Immature natural killer cell (primary cell): Measurements from ENCODE around the gene CELA3A. TPM values are rescaled to one million over a fixed set of nuclear protein-coding genes. Genes with fewer than 3 reads are reported as not detected.
A peak's percentile ranks its signal among the peaks of the same experiment; 100 is the strongest.
"Not testable (repeated sequence)": the region's sequence is repeated elsewhere in the genome, so short reads cannot be mapped to it uniquely, and the experiment has no call there.

Experiments used
- DNase-seq, 3 donors: peaks; one replicate each; pipeline ENCODE4 v3.0.0; 2022; ENCODE audit warnings: mixed read lengths in 1 of 3
- H3K27ac Mint-ChIP-seq, 6 donors: one replicate each; pipeline ENCODE4 v1.8.0; 2020; ENCODE audit warnings: mixed read lengths in 6 of 6, mild to moderate bottlenecking in 5 of 6, inconsistent platforms in 4 of 6, moderate library complexity in 3 of 6
- H3K27me3 Mint-ChIP-seq, 3 donors: one replicate each; pipeline ENCODE4 v1.8.0; 2020 to 2021; ENCODE audit warnings: low read depth in 3 of 3, mild to moderate bottlenecking in 3 of 3, mixed read lengths in 3 of 3, moderate library complexity in 3 of 3, inconsistent platforms in 1 of 3
- H3K36me3 Mint-ChIP-seq, 3 donors: one replicate each; pipeline ENCODE4 v1.8.0; 2020; ENCODE audit warnings: mixed read lengths in 3 of 3, inconsistent platforms in 2 of 3, mild to moderate bottlenecking in 2 of 3
- H3K4me1 Mint-ChIP-seq, 2 donors: one replicate each; pipeline ENCODE4 v1.8.0; 2020; ENCODE audit warnings: inconsistent platforms in 2 of 2, mild to moderate bottlenecking in 2 of 2, mixed read lengths in 2 of 2, moderate library complexity in 1 of 2
- H3K4me3 Mint-ChIP-seq, 5 donors: one replicate each; pipeline ENCODE4 v1.8.0; 2020; ENCODE audit warnings: mild to moderate bottlenecking in 5 of 5, mixed read lengths in 5 of 5, inconsistent platforms in 3 of 5, moderate library complexity in 3 of 5
- H3K9me3 Mint-ChIP-seq, 6 donors: one replicate each; pipeline ENCODE4 v1.8.0; 2020; ENCODE audit warnings: mild to moderate bottlenecking in 6 of 6, mixed read lengths in 6 of 6, inconsistent platforms in 4 of 6, moderate library complexity in 3 of 6
- polyA plus RNA-seq, 3 donors: library from polyadenylated mRNA; unstranded; fragments of 300-500 nt; fragmentation: Illumina TruSeq; gene quantifications; one replicate each; pipeline ENCODE4 v1.2.3, GENCODE V29; 2021

Gene CELA3A
- polyA plus RNA-seq, 3 donors from 2014 or later, result not detected

DNA sequence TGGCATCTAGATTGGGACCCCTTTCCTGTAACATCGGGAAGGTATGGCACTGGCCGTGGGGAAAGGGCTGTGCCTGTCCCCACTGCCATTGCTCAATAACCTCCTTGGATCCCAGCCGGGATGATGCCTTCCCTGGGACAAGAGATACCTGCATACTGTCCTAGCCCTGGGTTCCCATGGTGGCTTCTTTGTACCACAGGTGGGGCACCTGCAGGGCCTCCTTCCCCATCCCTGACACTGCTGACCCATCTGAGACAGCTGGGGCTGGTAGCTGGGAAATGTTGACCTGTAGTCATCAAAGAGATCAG is 4.8 kb upstream of the CELA3A start:
- not testable (repeated sequence) for H3K27ac Mint-ChIP-seq, DNase-seq, H3K27me3 Mint-ChIP-seq, H3K9me3 Mint-ChIP-seq, H3K4me1 Mint-ChIP-seq, H3K36me3 Mint-ChIP-seq, H3K4me3 Mint-ChIP-seq

DNA sequence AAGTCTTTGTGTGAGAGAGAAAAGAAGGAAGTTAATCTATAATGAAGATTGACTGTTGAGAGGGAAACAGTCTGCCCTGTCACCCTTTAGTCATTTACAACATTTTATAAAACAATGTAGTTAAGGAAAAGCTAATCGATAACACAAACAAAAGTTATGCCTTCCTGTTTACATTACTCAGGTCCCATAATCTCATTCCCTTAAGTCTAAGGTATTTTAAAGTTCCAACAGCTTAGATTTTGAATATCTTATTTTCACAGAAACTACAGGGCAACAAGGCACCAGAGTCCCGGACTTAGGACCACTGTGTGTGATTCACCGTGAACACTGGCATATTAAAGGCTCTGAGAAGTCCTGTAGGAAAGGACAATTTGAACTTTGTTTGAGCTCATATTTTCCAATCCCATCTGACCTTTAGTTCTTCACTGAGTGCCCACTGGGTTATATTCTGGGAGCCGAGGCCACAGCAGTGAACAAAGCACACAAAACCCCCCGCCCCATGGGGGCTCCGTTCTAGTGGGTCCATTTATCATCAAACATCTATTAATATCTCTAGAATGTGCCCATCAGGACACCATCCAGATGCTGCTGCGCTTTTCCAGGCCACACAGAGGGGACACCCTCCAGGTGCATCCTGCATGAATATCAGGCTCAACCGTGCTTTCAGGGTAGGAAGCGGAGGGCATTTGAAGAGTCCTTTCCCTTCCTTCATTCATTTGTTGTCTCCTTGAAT is 3.4 kb upstream of the CELA3A start:
- H3K36me3 Mint-ChIP-seq, H3K27me3 Mint-ChIP-seq, H3K4me3 Mint-ChIP-seq, DNase-seq, H3K4me1 Mint-ChIP-seq, H3K27ac Mint-ChIP-seq, H3K9me3 Mint-ChIP-seq: not testable (repeated sequence)

DNA sequence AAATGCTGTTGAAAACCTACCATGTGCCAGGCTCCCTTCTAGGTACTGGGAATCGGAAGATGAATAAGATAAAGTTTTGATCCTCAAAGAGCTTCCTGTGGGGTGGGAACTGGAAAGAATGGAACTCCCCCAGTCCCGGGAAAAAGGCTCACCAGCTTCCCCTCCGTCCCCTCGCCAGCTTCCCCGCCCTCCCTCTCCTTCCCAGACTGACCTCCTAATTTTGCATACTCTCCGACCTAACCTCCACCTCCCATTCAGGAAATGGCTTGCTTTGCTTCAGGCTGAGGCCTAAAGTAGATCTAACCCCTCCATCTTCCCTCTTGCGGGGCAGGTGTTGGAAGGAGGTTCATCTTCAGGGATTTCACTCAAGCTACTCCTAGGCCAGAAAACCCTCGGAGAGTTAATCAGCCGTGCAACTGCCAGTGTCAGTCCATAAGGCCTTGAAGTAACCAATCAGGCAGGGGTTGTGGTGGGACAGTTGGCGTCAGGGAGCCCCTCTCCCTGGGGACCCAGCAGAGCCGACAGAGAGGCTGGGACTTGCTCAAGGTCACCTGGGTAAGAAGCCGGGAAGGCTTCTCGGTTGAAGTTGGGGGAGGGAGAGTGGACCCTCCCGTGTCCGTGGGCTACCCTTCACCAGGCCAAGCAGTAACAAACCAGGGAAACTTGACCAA is 2.7 kb upstream of the CELA3A start:
- not testable (repeated sequence) for H3K27me3 Mint-ChIP-seq, H3K4me3 Mint-ChIP-seq, H3K27ac Mint-ChIP-seq, H3K9me3 Mint-ChIP-seq, H3K4me1 Mint-ChIP-seq, DNase-seq, H3K36me3 Mint-ChIP-seq

DNA sequence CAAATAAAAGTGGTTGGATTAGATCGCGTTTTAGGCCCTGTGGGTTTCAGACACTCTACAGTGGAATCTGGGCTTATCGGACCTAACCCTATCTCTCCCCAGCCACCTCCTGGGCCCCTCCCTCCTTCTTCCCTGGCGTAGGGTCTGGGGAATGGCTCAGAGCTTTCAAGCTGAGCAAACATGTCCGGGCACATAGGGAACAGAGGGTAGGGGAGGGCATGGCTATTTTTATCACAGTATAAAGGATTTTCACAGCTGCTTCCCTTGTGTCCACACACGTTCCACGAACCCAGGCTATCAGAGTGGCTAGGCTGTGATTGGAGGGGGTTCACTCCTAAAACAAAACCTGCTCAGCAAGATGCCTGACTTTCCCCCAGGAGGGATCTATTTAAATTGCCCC is 1.8 kb upstream of the CELA3A start:
- not testable (repeated sequence) for DNase-seq, H3K9me3 Mint-ChIP-seq

DNA sequence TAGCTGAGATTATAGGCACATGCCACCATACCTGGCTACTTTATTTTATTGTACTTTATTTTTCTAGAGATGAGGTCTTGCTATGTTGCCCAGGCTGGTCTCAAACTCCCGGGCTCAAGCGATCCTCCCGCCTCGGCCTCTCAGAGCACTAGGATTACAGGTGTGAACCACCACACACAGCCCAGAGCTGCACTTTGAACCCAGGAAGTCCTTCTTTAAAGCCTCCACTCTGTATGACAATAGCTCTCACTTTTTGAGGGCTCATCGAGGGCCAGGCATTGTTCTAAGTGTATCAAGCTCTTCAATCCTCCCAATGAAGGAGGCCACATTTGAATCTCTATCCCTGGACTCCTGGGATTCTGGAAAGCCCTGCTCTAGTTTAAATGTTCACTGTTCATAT is 1.0 kb downstream of the CELA3A start:
- DNase-seq, H3K36me3 Mint-ChIP-seq, H3K4me3 Mint-ChIP-seq, H3K27ac Mint-ChIP-seq, H3K4me1 Mint-ChIP-seq, H3K9me3 Mint-ChIP-seq, H3K27me3 Mint-ChIP-seq: not testable (repeated sequence)

More for the DNA sequence above, 1.8 kb upstream of the CELA3A start:
- not testable (repeated sequence) for H3K4me3 Mint-ChIP-seq, H3K27me3 Mint-ChIP-seq, H3K27ac Mint-ChIP-seq, H3K4me1 Mint-ChIP-seq, H3K36me3 Mint-ChIP-seq

DNA sequence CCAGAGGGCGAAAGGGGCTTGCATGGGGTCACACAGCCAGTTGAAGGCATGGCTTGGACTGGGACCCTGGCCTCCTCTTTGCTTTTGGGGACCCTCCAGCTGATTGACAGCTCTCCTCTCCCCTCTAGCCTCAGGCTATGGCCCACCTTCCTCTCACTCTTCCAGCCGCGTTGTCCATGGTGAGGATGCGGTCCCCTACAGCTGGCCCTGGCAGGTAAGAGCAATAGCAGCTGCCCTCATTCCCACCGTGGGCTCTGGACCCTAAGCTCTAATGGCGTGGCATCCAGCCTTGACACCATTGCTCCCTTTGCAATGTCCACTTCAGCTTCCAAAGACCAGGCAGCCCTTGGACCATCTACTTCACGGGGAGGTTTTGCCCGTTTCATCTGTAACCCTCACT is 1.4 kb downstream of the CELA3A start:
- not testable (repeated sequence) for H3K36me3 Mint-ChIP-seq, H3K4me1 Mint-ChIP-seq, H3K9me3 Mint-ChIP-seq, H3K4me3 Mint-ChIP-seq, H3K27ac Mint-ChIP-seq, DNase-seq, H3K27me3 Mint-ChIP-seq

DNA sequence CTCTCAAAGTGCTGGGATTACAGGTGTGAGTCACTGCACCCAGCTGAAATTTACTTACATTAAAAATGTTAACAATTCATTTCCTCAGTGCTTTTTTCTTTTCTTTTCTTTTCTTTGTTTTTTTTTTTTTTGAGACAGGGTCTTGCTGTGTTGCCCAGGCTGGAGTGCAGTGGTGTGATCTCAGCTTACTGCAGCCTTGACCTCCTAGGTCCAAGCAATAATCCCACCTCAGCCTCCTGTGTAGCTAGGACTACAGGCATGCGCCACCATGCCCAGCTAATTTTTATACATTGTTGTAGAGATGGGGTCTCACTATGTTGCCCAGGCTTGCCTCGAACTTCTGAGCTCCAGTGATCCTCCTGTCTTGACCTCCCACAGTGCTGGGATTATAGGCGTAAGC is 2.5 kb downstream of the CELA3A start:
- H3K4me3 Mint-ChIP-seq, H3K27me3 Mint-ChIP-seq, H3K4me1 Mint-ChIP-seq, H3K9me3 Mint-ChIP-seq, H3K27ac Mint-ChIP-seq, H3K36me3 Mint-ChIP-seq, DNase-seq: not testable (repeated sequence)

DNA sequence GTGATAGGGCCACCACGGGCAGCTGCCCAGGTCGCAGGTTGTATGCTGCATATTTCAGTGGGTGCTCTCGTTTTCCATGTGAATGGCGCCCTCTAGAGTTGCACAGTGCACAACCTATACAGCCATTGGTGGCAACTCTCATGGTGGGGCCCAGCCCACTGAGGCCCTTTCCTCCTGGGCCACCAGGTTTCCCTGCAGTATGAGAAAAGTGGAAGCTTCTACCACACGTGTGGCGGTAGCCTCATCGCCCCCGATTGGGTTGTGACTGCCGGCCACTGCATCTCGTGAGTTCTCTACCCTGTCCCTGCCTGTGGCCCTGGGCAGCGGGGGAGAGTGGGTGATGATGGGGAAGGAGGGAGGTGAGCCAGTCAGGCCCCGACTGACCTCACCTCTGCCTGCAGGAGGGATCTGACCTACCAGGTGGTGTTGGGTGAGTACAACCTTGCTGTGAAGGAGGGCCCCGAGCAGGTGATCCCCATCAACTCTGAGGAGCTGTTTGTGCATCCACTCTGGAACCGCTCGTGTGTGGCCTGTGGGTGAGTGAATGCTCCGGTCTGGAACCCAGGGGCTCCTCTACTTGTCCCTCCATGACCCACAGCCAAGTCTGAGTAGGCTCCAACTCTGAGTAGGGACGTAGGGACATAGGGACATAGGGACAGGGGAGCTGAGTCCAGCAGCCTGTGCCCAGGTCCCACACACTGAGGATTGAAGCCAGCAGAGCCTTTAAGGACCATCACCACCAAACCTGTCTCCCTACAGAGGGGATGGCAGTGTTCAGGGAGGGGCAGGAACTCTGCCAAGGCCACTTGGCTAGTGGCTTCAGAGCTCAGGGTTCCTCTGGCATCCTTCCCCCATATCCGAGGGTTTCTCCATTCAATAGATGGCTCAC is 4.0 kb downstream of the CELA3A start:
- H3K9me3 Mint-ChIP-seq, H3K4me1 Mint-ChIP-seq, H3K4me3 Mint-ChIP-seq, H3K36me3 Mint-ChIP-seq, H3K27ac Mint-ChIP-seq, H3K27me3 Mint-ChIP-seq: not testable (repeated sequence)
- peak in 1 of 3 donors; percentile 14 for DNase-seq

DNA sequence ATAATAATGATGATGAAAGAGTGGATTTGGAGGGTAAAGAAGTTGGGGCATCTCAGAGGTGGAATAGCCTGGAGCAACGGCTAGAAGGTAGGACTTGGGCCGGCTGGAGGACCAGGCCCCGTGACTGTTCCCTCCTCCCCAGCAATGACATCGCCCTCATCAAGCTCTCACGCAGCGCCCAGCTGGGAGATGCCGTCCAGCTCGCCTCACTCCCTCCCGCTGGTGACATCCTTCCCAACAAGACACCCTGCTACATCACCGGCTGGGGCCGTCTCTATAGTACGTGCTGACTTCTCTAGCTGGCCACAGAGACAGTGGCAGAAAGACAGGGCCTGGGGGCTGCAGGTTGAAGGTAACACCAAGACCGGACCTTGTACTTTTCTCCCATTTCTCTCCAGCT is 5.3 kb downstream of the CELA3A start:
- DNase-seq, H3K4me1 Mint-ChIP-seq, H3K27me3 Mint-ChIP-seq, H3K9me3 Mint-ChIP-seq, H3K27ac Mint-ChIP-seq, H3K36me3 Mint-ChIP-seq, H3K4me3 Mint-ChIP-seq: not testable (repeated sequence)

DNA sequence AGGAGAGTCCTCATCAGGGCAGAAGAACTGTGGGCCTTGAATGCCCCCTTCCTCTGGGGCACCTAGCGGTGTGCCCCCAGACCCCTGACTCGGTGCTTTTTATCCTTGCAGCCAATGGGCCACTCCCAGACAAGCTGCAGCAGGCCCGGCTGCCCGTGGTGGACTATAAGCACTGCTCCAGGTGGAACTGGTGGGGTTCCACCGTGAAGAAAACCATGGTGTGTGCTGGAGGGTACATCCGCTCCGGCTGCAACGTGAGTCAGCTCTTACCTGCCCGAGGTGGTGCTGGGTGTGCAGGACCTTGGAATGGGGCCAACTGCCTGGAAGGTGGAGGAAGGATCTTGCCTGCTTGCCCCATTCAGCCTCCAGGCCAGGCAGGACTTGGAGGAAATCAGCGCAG is 5.8 kb downstream of the CELA3A start:
- not testable (repeated sequence) for H3K4me3 Mint-ChIP-seq, H3K36me3 Mint-ChIP-seq, H3K9me3 Mint-ChIP-seq, H3K27ac Mint-ChIP-seq, H3K4me1 Mint-ChIP-seq, DNase-seq, H3K27me3 Mint-ChIP-seq

DNA sequence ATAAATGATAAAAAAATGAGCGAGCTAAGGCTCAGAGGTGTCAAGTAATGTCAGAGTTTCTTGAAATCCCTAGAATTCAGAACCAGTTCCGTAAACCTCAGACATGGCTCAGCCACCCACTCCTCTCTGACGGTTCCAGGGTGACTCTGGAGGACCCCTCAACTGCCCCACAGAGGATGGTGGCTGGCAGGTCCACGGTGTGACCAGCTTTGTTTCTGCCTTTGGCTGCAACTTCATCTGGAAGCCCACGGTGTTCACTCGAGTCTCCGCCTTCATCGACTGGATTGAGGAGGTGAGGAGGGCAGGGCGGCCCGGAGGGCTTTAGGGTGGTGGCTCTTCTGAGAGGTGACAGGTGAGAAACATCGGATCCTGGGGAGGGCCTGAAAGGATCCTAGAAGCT is 8.1 kb downstream of the CELA3A start:
- not testable (repeated sequence) for H3K27me3 Mint-ChIP-seq, H3K36me3 Mint-ChIP-seq, H3K9me3 Mint-ChIP-seq

DNA sequence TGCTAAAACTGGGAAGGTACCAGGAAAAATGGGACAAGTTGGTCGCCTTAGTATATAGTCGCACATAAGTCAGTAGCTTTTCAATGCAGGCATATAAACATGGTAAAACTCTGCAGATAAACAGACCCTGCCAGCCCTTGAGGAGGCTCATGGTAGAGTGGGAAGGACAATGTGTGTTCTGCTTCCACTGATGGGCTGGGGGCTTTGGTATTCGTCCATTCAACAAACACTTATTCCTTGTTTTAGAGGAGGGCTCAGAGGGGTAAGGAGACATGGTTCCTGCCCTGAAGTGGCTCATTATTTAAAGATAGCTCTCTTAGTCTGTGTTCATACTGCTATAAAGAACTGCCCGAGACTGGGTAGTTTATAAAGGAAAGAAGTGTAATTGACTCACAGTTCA is 11.3 kb downstream of the CELA3A start:
- H3K9me3 Mint-ChIP-seq, H3K4me3 Mint-ChIP-seq, H3K4me1 Mint-ChIP-seq, H3K27me3 Mint-ChIP-seq, DNase-seq, H3K36me3 Mint-ChIP-seq, H3K27ac Mint-ChIP-seq: not testable (repeated sequence)

More for the DNA sequence above, 8.1 kb downstream of the CELA3A start:
- not testable (repeated sequence) for H3K4me1 Mint-ChIP-seq, H3K4me3 Mint-ChIP-seq, DNase-seq, H3K27ac Mint-ChIP-seq

DNA sequence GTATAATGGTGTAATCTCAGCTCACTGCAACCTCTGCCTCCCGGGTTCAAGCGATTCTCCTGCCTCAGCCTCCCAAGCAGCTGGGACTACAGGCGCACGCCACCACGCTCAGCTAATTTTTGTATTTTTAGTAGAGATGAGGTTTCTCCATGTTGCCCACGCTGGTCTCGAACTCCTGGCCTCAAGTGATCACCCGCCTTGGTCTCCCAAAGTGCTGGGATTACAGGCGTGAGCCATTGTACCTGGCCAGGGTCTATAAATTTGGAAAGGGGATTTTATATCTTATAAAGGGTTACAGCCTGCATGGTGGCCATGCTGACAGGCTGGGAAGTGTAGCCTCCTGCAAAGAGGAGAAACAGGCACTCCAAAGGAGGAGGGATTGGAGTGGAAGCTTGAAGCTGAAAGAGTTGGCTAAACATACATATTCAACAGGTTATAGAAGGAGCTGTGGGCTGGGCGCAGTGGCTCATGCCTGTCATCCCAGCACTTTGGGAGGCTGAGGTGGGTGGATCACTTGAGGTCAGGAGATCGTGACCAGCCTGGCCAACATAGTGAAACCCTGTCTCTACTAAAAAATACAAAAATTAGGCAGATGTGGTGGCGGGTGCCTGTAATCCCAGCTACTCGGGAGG is 13.2 kb downstream of the CELA3A start:
- not testable (repeated sequence) for H3K27me3 Mint-ChIP-seq, H3K36me3 Mint-ChIP-seq, H3K4me3 Mint-ChIP-seq, DNase-seq, H3K9me3 Mint-ChIP-seq, H3K27ac Mint-ChIP-seq
- H3K4me1 Mint-ChIP-seq, result peaks cover 15% of the 10 kb centered on the region in 2 donors
